ENCODE data around the gene PHACTR1.

The PHACTR1 gene

GRCh38 chr6:13263669-13264068 lies 547.1 kb downstream of the PHACTR1 start:
- no peak overlapping the region for H3K4me3 ChIP-seq (ENCODE audit: low read depth, low read length)
- no peaks in the 10 kb centered on the region for H3K36me3 ChIP-seq (ENCODE audit: insufficient read depth, low read length)
- H3K4me1 ChIP-seq (ENCODE audit: control insufficient read depth, insufficient read depth, low read length, unreplicated experiment), result no peaks in the 10 kb centered on the region
- H2AFZ ChIP-seq (ENCODE audit: low read length, unreplicated experiment), result no peak overlapping the region
- no peak overlapping the region for H3K27ac ChIP-seq (ENCODE audit: low read depth, low read length)
- H3K79me2 ChIP-seq (ENCODE audit: control insufficient read depth, insufficient read depth, low read length, unreplicated experiment), result no peaks in the 10 kb centered on the region
- peaks cover 13% of the 10 kb centered on the region for H3K27me3 ChIP-seq (ENCODE audit: insufficient read depth, low read length)

- Histone ChIP-seq H3K27me3 (ENCODE audit: insufficient read depth, low read length) (peaks cover 7% of the 10 kb centered on the region; the same call in 1 of the 2 replicates), H3K4me1 (ENCODE audit: control insufficient read depth, insufficient read depth, low read length, unreplicated experiment) (no peaks in the 10 kb centered on the region), H3K79me2 (ENCODE audit: control insufficient read depth, insufficient read depth, low read length, unreplicated experiment) (no peaks in the 10 kb centered on the region), H2AFZ (ENCODE audit: low read length, unreplicated experiment) (no peak overlapping the region), H3K4me3 (ENCODE audit: low read depth, low read length) (no peak overlapping the region), H3K36me3 (ENCODE audit: insufficient read depth, low read length) (no peaks in the 10 kb centered on the region), H3K27ac (ENCODE audit: low read depth, low read length) (no peak overlapping the region)
Observed at GRCh38 chr6:13267142-13267651, 550.6 kb downstream of the PHACTR1 start.

DNA sequence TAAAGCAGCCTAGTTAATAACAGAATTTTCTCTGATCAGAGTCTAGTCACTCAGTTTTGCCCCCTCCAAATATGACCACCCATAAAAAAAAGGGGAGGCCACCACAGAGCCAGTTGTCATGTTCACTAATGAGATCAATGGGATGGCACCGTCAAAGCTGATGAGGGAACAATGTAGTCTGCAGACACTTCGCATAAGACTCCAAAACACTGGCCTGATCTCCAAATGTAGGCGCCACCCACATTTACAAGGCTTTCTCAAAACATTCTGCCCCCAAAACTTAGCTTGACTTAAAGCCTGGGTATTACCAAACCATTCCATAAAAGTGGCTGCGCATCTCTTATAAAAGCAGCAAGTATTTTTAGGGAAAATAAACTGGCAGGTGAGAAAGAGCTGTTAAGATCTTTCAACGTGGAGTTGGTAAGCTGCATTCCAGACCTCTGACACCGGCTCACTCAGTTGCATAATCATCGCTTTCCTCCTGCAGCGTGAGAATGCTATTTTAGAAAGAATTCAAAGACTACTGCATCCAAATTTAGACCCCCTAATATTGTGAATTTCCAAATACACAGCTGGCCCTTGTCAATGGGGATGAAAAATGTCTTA lies 552.4 kb downstream of the PHACTR1 start:
- Histone ChIP-seq H3K4me3 (ENCODE audit: low read depth, low read length) (no peak overlapping the region), H3K36me3 (ENCODE audit: insufficient read depth, low read length) (no peaks in the 10 kb centered on the region), H3K79me2 (ENCODE audit: control insufficient read depth, insufficient read depth, low read length, unreplicated experiment) (no peaks in the 10 kb centered on the region), H3K27ac (ENCODE audit: low read depth, low read length) (no peak overlapping the region), H3K4me1 (ENCODE audit: control insufficient read depth, insufficient read depth, low read length, unreplicated experiment) (no peaks in the 10 kb centered on the region), H3K27me3 (ENCODE audit: insufficient read depth, low read length) (no peaks in the 10 kb centered on the region), H2AFZ (ENCODE audit: low read length, unreplicated experiment) (no peak overlapping the region)

DNA sequence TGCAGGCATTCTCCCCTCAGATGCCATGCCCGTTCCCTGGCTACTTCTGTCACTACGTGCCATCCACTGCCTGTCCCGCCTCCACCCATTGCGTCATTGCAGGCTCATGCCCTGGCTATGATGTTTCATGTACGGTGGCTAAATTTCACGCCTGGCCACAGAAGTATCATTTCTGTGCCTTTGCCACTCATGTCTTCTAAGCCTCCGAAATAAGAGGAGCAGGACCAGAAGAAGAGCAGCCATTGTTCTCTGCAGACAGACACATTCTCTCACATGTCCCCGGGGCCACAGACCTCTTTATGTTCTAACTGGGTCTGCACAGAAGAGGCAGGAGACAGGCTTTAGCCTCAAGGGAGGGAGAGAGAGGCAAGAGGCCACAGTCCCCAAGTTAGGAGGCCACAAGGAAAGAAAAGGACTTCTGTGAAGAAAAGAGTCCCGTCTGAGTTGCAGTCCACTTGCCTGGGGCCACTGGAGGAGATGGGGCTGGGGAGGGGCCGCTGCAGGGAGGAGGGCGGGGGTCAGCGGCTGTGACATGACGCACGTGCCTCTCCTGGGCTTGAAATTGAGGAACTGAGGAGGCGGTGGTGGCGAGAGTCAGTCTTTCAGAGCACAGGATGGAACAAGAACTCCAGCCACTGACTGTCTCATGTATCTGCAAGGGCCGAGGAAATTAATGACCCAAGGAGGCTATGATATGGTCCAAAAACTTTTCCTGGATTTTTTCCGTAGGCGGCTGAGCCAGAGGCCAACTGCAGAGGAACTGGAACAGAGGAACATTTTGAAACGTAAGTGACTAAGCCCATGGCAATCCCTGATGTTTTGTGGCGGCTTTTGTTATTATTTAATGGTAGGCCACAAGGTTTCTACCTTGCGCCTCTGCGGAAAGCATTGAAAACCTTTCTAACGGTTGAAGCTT lies 555.8 kb downstream of the PHACTR1 start:
- no peaks in the 10 kb centered on the region for H3K36me3 ChIP-seq (ENCODE audit: insufficient read depth, low read length)
- H2AFZ ChIP-seq (ENCODE audit: low read length, unreplicated experiment), result no peak overlapping the region
- H3K4me1 ChIP-seq (ENCODE audit: control insufficient read depth, insufficient read depth, low read length, unreplicated experiment), result no peaks in the 10 kb centered on the region
- no peak overlapping the region for H3K27ac ChIP-seq (ENCODE audit: low read depth, low read length)
- no peaks in the 10 kb centered on the region for H3K27me3 ChIP-seq (ENCODE audit: insufficient read depth, low read length)
- no peaks in the 10 kb centered on the region for H3K79me2 ChIP-seq (ENCODE audit: control insufficient read depth, insufficient read depth, low read length, unreplicated experiment)
- H3K4me3 ChIP-seq (ENCODE audit: low read depth, low read length), result no peak overlapping the region

DNA sequence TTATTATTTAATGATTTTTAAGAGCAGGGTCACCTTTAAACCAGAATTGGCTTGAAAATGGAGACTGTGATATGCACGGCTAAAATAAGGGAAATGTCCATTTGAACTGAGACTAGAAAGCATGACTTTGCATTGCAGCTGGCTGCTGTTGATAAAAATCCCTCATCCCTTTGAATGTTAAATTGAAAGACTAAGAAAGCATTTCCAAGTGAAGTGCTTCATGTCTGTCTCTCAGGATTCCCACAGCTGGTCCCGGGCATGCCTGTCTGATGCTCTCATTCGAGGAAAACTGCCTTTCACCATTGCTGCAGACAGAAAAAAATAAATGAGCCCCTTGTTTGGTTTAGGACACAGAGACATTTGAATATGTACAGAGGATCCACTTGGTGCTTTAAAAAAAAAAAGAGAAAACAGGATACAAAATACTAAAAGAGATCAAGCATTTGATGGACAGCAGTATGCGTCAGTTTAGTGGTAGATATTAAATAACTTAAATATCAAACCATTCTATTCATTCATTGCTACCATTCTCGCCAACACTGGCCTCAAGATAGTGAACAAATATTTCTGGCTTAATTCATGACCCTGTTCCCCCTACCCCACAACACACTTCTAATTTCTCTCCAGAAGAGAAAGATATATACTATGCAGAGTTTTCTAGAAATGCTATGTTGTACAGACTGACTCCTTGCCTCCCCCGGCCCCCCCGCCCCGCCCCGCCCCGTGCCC lies 556.8 kb downstream of the PHACTR1 start:
- H3K36me3 ChIP-seq (ENCODE audit: insufficient read depth, low read length), result no peaks in the 10 kb centered on the region
- no peaks in the 10 kb centered on the region for H3K79me2 ChIP-seq (ENCODE audit: control insufficient read depth, insufficient read depth, low read length, unreplicated experiment)
- no peaks in the 10 kb centered on the region for H3K4me1 ChIP-seq (ENCODE audit: control insufficient read depth, insufficient read depth, low read length, unreplicated experiment)
- no peaks in the 10 kb centered on the region for H3K27me3 ChIP-seq (ENCODE audit: insufficient read depth, low read length)
- no peak overlapping the region for H3K27ac ChIP-seq (ENCODE audit: low read depth, low read length)
- H2AFZ ChIP-seq (ENCODE audit: low read length, unreplicated experiment), result no peak overlapping the region
- no peak overlapping the region for H3K4me3 ChIP-seq (ENCODE audit: low read depth, low read length)

GRCh38 chr6:13273931-13274706 lies 557.6 kb downstream of the PHACTR1 start:
- Histone ChIP-seq H3K36me3 (ENCODE audit: insufficient read depth, low read length) (no peaks in the 10 kb centered on the region), H3K79me2 (ENCODE audit: control insufficient read depth, insufficient read depth, low read length, unreplicated experiment) (no peaks in the 10 kb centered on the region), H3K27ac (ENCODE audit: low read depth, low read length) (no peak overlapping the region), H3K27me3 (ENCODE audit: insufficient read depth, low read length) (no peaks in the 10 kb centered on the region), H2AFZ (ENCODE audit: low read length, unreplicated experiment) (no peak overlapping the region), H3K4me1 (ENCODE audit: control insufficient read depth, insufficient read depth, low read length, unreplicated experiment) (no peaks in the 10 kb centered on the region), H3K4me3 (ENCODE audit: low read depth, low read length) (no peak overlapping the region)

DNA sequence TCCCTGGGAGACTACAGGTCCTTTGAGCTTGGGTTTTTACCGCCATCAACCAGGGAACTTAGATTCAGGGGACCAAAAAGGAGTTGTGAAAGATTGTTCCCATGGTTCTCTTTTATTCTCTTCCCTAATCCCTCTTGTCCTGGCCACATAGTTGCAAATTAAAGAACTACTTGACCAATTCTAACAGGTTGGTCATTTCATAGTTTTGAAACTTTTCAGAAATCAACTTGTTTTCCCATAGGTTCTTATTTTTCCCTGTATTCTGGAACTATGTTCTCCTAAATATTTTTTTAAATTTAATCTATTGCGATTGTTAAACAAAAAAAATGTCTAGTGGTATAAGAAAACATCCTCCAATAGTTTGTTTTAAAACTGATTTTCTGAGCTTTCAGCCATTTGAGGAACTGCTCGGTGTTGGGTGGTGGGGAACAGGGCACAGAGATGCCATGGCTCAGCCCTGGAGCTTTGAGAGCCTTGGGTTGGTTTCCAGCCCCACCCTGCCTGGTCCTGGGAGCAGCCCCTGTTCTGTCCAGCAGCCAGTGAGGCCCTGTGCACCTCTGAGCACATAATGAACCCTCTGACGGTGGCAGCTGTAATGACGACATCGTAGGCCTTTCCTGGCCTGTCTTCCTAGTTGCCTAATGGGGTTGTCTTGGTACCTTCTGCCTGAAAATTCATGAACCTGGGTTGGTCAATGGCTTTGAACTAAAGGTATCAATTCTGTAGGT lies 558.3 kb downstream of the PHACTR1 start:
- Histone ChIP-seq H3K36me3 (ENCODE audit: insufficient read depth, low read length) (no peaks in the 10 kb centered on the region), H3K27me3 (ENCODE audit: insufficient read depth, low read length) (no peaks in the 10 kb centered on the region), H3K27ac (ENCODE audit: low read depth, low read length) (no peak overlapping the region), H2AFZ (ENCODE audit: low read length, unreplicated experiment) (no peak overlapping the region), H3K4me1 (ENCODE audit: control insufficient read depth, insufficient read depth, low read length, unreplicated experiment) (no peaks in the 10 kb centered on the region), H3K79me2 (ENCODE audit: control insufficient read depth, insufficient read depth, low read length, unreplicated experiment) (no peaks in the 10 kb centered on the region), H3K4me3 (ENCODE audit: low read depth, low read length) (no peak overlapping the region)

- Histone ChIP-seq H3K27me3 (ENCODE audit: insufficient read depth, low read length) (no peaks in the 10 kb centered on the region), H3K4me3 (ENCODE audit: low read depth, low read length) (no peak overlapping the region), H3K36me3 (ENCODE audit: insufficient read depth, low read length) (no peaks in the 10 kb centered on the region), H3K27ac (ENCODE audit: low read depth, low read length) (no peak overlapping the region), H3K4me1 (ENCODE audit: control insufficient read depth, insufficient read depth, low read length, unreplicated experiment) (no peaks in the 10 kb centered on the region), H3K79me2 (ENCODE audit: control insufficient read depth, insufficient read depth, low read length, unreplicated experiment) (no peaks in the 10 kb centered on the region), H2AFZ (ENCODE audit: low read length, unreplicated experiment) (no peak overlapping the region)
Observed at GRCh38 chr6:13275435-13275989, 558.9 kb downstream of the PHACTR1 start.

GRCh38 chr6:13277231-13277630 lies 560.7 kb downstream of the PHACTR1 start:
- Histone ChIP-seq H3K4me3 (ENCODE audit: low read depth, low read length) (no peak overlapping the region), H3K4me1 (ENCODE audit: control insufficient read depth, insufficient read depth, low read length, unreplicated experiment) (no peaks in the 10 kb centered on the region), H2AFZ (ENCODE audit: low read length, unreplicated experiment) (no peak overlapping the region), H3K27ac (ENCODE audit: low read depth, low read length) (no peak overlapping the region), H3K36me3 (ENCODE audit: insufficient read depth, low read length) (no peaks in the 10 kb centered on the region), H3K27me3 (ENCODE audit: insufficient read depth, low read length) (no peaks in the 10 kb centered on the region), H3K79me2 (ENCODE audit: control insufficient read depth, insufficient read depth, low read length, unreplicated experiment) (no peaks in the 10 kb centered on the region)

All from ACC112 (cell line).